KMS-11 (cell line): Measurements from ENCODE around the gene MCF2L.

ENCODE experiments used
- H2AFZ ChIP-seq: fragments of 200-600 bp; sonication (generic); 2 replicates; pipeline ENCODE4 v1.6.1; 2016; ENCODE audit warnings: antibody characterized with exemption, mixed run types, low read depth
- H3K27ac ChIP-seq: fragments of 200-600 bp; sonication (generic); 2 replicates; pipeline ENCODE4 v1.6.1; 2016; ENCODE audit warnings: mild to moderate bottlenecking, mixed run types
- H3K27me3 ChIP-seq: fragments of 200-600 bp; sonication (generic); 2 replicates; pipeline ENCODE4 v1.6.1; 2017; ENCODE audit warnings: mild to moderate bottlenecking, low read depth, mixed run types, moderate library complexity; ENCODE audit not compliant: insufficient read depth
- H3K36me3 ChIP-seq: fragments of 200-600 bp; sonication (generic); 2 replicates; pipeline ENCODE4 v1.6.1; 2017; ENCODE audit warnings: mild to moderate bottlenecking, mixed run types; ENCODE audit not compliant: insufficient read depth
- H3K4me1 ChIP-seq: fragments of 200-600 bp; sonication (generic); 2 replicates; pipeline ENCODE4 v1.6.1; 2016; ENCODE audit warnings: mild to moderate bottlenecking, low read depth, mixed run types; ENCODE audit not compliant: poor library complexity, severe bottlenecking
- H3K4me2 ChIP-seq: fragments of 200-600 bp; sonication (generic); 2 replicates; pipeline ENCODE4 v1.7.0; 2016; ENCODE audit warnings: mild to moderate bottlenecking, mixed run types
- H3K4me3 ChIP-seq: fragments of 200-600 bp; sonication (generic); IDR thresholded peaks from 2 replicates; pipeline ENCODE4 v1.6.1; 2017; ENCODE audit warnings: low read depth, low read length, mixed read lengths; ENCODE audit not compliant: insufficient read depth
- H3K79me2 ChIP-seq: fragments of 200-600 bp; sonication (generic); 2 replicates; pipeline ENCODE4 v1.6.1; 2016; ENCODE audit warnings: low read depth, mixed run types; ENCODE audit not compliant: insufficient read depth
- H3K9ac ChIP-seq: fragments of 200-600 bp; sonication (generic); 2 replicates; pipeline ENCODE4 v1.6.1; 2016; ENCODE audit warnings: mild to moderate bottlenecking, mixed run types
- H4K20me1 ChIP-seq: fragments of 200-600 bp; sonication (generic); 2 replicates; pipeline ENCODE4 v1.6.1; 2016; ENCODE audit warnings: mild to moderate bottlenecking, mixed run types; ENCODE audit not compliant: insufficient read depth
- TF ChIP-seq, protein P1 (sequence below): fragments of 200-600 bp; sonication (generic); conservative IDR thresholded peaks from 2 replicates; pipeline ENCODE4 v1.6.1; 2017; ENCODE audit warnings: low read depth, mild to moderate bottlenecking, antibody characterized with exemption, low read length, moderate library complexity, mixed read lengths

Gene MCF2L

DNA sequence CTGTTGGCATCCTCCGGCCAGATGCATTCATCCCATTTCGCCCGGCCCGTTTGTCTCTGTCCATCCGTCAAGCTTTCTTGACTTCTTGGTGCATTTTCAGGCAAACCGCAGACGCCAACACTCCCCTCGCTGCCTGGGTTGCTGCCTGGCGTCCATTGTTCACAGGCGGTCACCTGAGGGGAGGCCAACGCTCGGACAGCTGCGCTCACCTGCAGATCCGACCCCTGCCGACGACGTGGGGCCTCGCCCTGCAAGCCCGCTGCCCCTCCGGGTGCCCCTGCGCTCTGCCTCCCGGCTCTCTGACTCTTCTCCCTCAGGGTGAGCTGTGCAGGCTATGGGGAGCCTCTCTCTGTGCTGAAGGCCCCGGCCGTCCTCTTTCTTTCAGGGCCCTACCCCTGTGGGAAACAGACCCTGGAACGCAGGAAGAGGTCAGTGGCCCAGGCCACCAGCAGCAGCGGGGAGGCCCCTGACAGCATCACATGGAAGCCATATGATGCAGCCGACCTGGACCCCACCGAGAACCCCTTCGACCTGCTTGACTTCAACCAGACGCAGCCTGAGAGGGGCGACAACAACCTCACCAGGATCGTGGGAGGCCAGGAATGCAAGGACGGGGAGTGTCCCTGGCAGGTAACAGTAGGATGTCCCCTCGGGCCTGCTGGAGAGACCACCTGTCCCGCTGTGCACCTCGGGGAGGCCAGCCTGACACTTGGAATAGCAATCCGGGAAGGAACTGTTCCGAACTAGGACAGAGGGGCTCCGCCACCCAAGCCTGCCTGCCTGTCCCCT, 174.6 kb downstream of the MCF2L start:
- Histone ChIP-seq H3K27me3 (no peaks in the 10 kb centered on the region), H2AFZ (no peak overlapping the region), H3K36me3 (no peaks in the 10 kb centered on the region), H3K4me3 (no peak overlapping the region), H4K20me1 (no peaks in the 10 kb centered on the region), H3K9ac (no peak overlapping the region), H3K4me2 (no peak overlapping the region), H3K79me2 (no peaks in the 10 kb centered on the region), H3K4me1 (no peaks in the 10 kb centered on the region), H3K27ac (no peak overlapping the region)
- TF ChIP-seq, protein P1, sequence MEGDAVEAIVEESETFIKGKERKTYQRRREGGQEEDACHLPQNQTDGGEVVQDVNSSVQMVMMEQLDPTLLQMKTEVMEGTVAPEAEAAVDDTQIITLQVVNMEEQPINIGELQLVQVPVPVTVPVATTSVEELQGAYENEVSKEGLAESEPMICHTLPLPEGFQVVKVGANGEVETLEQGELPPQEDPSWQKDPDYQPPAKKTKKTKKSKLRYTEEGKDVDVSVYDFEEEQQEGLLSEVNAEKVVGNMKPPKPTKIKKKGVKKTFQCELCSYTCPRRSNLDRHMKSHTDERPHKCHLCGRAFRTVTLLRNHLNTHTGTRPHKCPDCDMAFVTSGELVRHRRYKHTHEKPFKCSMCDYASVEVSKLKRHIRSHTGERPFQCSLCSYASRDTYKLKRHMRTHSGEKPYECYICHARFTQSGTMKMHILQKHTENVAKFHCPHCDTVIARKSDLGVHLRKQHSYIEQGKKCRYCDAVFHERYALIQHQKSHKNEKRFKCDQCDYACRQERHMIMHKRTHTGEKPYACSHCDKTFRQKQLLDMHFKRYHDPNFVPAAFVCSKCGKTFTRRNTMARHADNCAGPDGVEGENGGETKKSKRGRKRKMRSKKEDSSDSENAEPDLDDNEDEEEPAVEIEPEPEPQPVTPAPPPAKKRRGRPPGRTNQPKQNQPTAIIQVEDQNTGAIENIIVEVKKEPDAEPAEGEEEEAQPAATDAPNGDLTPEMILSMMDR, result no peak

DNA sequence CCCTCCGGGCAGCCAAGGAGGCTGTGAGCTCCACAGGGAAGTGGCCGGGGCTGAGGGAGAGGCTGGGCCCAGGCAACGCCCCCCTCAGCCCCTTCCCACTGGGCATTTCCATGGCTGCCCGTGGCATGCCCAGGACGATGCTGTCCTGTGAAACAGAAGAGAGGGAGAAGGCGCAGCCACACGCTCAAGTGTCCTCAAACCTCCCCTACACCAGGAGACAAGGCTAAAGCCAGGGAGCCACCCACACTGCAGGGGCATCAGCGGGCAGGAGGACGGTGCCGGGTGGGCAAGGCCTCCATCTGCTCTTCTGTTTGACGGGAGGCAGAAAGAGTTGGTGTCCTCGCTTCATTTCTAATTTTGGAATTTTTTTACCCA, 175.2 kb downstream of the MCF2L start:
- no peak overlapping the region for H3K4me3 ChIP-seq
- H3K36me3 ChIP-seq, result no peaks in the 10 kb centered on the region
- no peaks in the 10 kb centered on the region for H3K4me1 ChIP-seq
- no peak overlapping the region for H3K4me2 ChIP-seq
- H3K27ac ChIP-seq, result no peak overlapping the region
- no peaks in the 10 kb centered on the region for H3K27me3 ChIP-seq
- no peaks in the 10 kb centered on the region for H4K20me1 ChIP-seq
- no peaks in the 10 kb centered on the region for H3K79me2 ChIP-seq
- H2AFZ ChIP-seq, result no peak overlapping the region
- TF ChIP-seq, protein P1, result no peak
- no peak overlapping the region for H3K9ac ChIP-seq

DNA sequence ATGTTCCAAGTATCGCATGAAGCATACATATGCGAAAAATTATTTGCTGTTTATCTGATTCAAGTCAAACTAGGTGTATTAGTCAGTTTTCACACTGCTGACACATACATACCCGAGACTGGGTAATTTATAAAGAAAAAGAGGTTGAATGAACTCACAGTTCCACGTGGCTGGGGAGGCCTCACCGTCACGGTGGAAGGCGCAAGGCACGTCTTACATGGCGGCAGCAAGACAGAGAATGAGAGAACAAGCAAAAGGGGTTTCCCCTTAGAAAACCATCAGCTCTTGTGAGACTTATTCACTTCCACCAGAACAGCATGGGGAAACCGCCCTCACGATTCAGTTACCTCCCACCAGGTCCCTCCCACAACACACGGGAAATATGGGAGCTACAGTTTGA, 176.5 kb downstream of the MCF2L start:
- no peaks in the 10 kb centered on the region for H3K79me2 ChIP-seq

DNA sequence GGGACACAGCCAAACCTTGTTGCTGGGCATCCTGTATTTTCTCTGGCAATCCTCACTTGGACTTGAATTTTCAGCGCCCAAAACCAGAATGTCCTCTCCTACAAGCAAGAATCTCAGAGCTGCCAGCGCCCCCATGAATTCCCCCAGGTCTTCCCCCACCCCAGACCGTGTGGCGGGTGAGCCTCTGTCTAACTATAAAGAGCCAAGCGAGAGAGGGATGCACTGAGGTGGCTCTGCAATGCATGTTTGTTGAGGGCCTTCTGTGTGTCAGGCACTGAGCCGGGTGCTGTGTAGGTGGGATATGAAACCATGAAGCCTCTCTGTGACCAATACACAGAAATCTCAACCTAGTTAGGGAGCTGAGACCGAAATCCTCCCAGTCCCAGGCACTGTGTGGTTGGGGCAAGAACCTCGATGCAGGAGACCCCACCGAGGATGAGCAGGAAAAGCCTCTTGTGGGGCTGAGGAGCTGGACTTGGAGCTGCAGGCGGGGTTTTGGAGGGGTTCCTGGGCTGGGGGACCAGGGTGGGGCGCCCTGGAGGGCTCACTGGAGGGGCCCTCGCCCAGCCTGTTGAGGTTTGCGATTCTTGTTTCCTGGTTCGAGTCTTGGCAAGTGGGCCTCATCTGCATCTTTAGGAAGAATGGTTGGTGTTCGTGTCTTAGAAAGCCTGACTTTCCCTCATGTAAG, 177.0 kb downstream of the MCF2L start:
- no peak overlapping the region for H3K4me2 ChIP-seq

More for the DNA sequence above, 176.5 kb downstream of the MCF2L start:
- Histone ChIP-seq H3K27me3 (no peaks in the 10 kb centered on the region), H3K36me3 (no peaks in the 10 kb centered on the region), H4K20me1 (no peaks in the 10 kb centered on the region), H3K4me2 (no peak overlapping the region), H3K4me1 (no peaks in the 10 kb centered on the region), H2AFZ (no peak overlapping the region), H3K9ac (no peak overlapping the region), H3K4me3 (no peak overlapping the region), H3K27ac (no peak overlapping the region)
- TF ChIP-seq, protein P1, result no peak

More for the DNA sequence above, 177.0 kb downstream of the MCF2L start:
- TF ChIP-seq, protein P1, result no peak
- no peaks in the 10 kb centered on the region for H4K20me1 ChIP-seq
- H3K9ac ChIP-seq, result no peak overlapping the region
- no peaks in the 10 kb centered on the region for H3K79me2 ChIP-seq
- no peaks in the 10 kb centered on the region for H3K4me1 ChIP-seq
- no peak overlapping the region for H3K4me3 ChIP-seq
- H3K27me3 ChIP-seq, result no peaks in the 10 kb centered on the region
- H3K36me3 ChIP-seq, result no peaks in the 10 kb centered on the region
- H2AFZ ChIP-seq, result no peak overlapping the region
- no peak overlapping the region for H3K27ac ChIP-seq
